ENCODE results near the gene DHX35. TPM values are rescaled to one million over a fixed set of nuclear protein-coding genes. Genes with fewer than 3 reads are reported as not detected.

DHX35 gene
- total and polyA plus RNA-seq, 2 of the 8 experiments (the other 6 are each of a cell fraction or from before 2014, with no cell fraction given): 21.9 to 27.7 TPM

DNA sequence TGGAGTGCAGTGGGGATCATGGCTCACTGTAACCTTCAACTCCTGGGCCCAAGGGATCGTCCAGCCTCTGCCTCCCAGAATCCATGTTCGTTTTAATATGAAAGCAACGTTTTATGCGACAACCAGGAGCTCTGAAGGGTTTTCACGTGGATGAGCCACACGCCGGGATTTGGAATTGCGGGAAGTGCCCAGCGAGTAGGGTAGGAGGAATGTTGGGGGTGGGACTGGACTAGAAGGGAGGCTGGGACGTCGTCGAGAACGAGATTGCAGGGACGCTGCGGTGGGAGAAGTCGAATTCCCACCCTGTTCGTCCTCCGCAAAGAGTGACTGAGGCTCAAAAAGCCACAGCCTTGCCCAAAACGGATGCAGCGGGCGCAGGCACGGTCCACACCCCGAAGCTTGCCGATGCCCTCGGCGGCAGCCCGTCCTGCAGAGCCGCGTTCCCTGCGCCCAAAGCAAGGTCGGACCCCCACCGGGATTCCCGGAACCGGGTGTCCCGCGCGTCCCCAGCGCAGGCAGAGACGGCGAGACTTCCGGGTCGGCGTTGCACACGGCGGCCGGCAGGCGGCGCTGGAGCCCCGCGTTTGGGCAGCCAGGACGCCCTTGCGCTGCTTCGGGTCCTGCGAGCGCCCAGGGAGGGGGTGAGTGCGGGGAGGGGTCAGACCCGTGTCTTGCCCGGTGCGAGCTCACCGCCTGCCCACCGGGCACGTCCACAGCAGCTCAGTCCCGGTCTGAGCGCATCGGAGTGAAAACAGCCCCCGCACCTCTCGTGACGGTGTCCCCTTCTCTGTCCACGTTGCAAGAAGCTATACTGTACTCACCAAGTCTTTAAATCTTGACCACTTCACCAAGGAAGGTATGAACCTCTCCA, 87.8 kb downstream of the DHX35 start (continued):
- TF ChIP-seq POLR2AphosphoS5 (IDR thresholded peaks at IDR 0.05; ENCODE audit: low read depth, low read length) (no peak; the same call in 1 of the 2 replicates), BRCA1 (IDR thresholded peaks at IDR 0.05; ENCODE audit: low read depth, low read length) (no peak), HDAC2 (IDR thresholded peaks at IDR 0.05; ENCODE audit: borderline replicate concordance in 1 of 2, low read depth in 2 of 2, low read length in 2 of 2) (0 out of 4 replicates have a peak, but pooled peaks of 1 of the 2 experiments have one; percentile 26), KDM4A (IDR thresholded peaks at IDR 0.05; ENCODE audit: low read depth, low read length, severe bottlenecking) (peak; percentile 98), HDAC6 (IDR thresholded peaks at IDR 0.05; ENCODE audit: low read depth, low read length) (no peak), NANOG (IDR thresholded peaks at IDR 0.05; ENCODE audit: insufficient read depth, low read depth, low read length, poor library complexity, severe bottlenecking) (no peak), RBBP5 (IDR thresholded peaks at IDR 0.05; ENCODE audit: borderline replicate concordance, low read depth, low read length) (0 out of 2 replicates have a peak, but pooled peaks have one; percentile 52), RFX5 (IDR thresholded peaks at IDR 0.05; ENCODE audit: borderline replicate concordance, low read depth, low read length) (no peak), SP1 (IDR thresholded peaks at IDR 0.05; ENCODE audit: low read depth, low read length) (no peak), RNF2 (IDR thresholded peaks at IDR 0.05; ENCODE audit: borderline replicate concordance, low read depth, low read length, missing control alignments, poor library complexity, severe bottlenecking) (no peak), CTBP2 (IDR thresholded peaks at IDR 0.05; ENCODE audit: borderline replicate concordance, insufficient read depth, insufficient read length, low read length) (no peak), SIRT6 (IDR thresholded peaks at IDR 0.05; ENCODE audit: low read length) (no peak), YY1 (IDR thresholded peaks at IDR 0.05; ENCODE audit: low read depth, low read length) (0 out of 2 replicates have a peak, but pooled peaks have one; percentile 60), CHD1 (IDR thresholded peaks at IDR 0.05; ENCODE audit: low read depth, low read length) (no peak), GTF2F1 (IDR thresholded peaks at IDR 0.05; ENCODE audit: borderline replicate concordance, low read depth, low read length) (no peak), FOSL1 (IDR thresholded peaks at IDR 0.05; ENCODE audit: insufficient read depth, low read depth, low read length) (no peak), RXRA (IDR thresholded peaks at IDR 0.05; ENCODE audit: insufficient read depth, low read depth, low read length) (no peak), ZNF274 (IDR thresholded peaks at IDR 0.05; ENCODE audit: borderline replicate concordance, extremely low read depth, low read length) (no peak), TAF7 (optimal IDR thresholded peaks at IDR 0.05; ENCODE audit: borderline replicate concordance, low read depth, low read length) (peak; percentile 56), KDM5A (IDR thresholded peaks at IDR 0.05; ENCODE audit: low read length) (peak; percentile 66)
- TF ChIP-seq, protein P1, sequence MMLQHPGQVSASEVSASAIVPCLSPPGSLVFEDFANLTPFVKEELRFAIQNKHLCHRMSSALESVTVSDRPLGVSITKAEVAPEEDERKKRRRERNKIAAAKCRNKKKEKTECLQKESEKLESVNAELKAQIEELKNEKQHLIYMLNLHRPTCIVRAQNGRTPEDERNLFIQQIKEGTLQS (IDR thresholded peaks at IDR 0.05; ENCODE audit: insufficient read depth, low read depth, low read length): no peak
